HG03520 (cell line): ENCODE results near the gene PCDHGA9.
"Not testable (repeated sequence)": the region's sequence is repeated elsewhere in the genome, so short reads cannot be mapped to it uniquely, and the experiment has no call there.

Experiments used
- ATAC-seq: cut with Tn5 transposase; IDR thresholded peaks from one replicate; pipeline ENCODE4 v1.9.1; 2021; ENCODE audit warnings: mild to moderate bottlenecking, moderate library complexity; ENCODE audit not compliant: unreplicated experiment

PCDHGA9 gene

GRCh38 chr5:141383345-141383744 lies 19.2 kb upstream of the PCDHGA9 start:
- ATAC-seq: no peak

DNA sequence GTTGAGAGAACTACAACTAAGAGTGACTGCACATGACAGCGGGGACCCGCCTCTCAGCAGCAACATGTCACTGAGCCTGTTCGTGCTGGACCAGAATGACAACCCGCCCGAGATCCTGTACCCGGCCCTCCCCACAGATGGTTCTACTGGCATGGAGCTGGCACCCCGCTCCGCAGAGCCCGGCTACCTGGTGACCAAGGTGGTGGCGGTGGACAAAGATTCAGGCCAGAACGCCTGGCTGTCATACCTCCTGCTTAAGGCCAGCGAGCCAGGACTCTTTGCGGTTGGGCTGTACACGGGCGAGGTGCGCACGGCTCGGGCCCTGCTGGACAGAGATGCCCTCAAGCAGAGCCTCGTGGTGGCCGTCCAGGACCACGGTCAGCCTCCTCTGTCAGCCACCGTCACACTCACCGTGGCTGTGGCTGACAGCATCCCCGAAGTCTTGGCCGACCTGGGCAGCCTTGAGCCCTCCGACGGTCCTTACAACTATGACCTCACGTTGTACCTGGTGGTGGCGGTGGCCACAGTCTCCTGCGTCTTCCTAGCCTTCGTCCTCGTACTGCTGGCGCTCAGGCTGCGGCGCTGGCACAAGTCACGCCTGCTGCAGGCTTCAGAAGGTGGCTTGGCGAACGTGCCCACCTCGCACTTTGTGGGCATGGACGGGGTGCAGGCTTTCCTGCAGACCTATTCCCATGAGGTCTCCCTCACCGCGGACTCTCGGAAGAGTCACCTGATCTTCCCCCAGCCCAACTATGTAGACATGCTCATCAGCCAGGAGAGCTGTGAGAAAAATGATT lies 17.9 kb upstream of the PCDHGA9 start:
- no peak for ATAC-seq

GRCh38 chr5:141387557-141388311 lies 14.8 kb upstream of the PCDHGA9 start, which contains the start of gene PCDHGB4:
Gene PCDHGB4, plus strand, starts transcription at chr5:141387698. Its CDS starts 187 bp downstream, at chr5:141387885.
- peak; percentile 54 for ATAC-seq

DNA sequence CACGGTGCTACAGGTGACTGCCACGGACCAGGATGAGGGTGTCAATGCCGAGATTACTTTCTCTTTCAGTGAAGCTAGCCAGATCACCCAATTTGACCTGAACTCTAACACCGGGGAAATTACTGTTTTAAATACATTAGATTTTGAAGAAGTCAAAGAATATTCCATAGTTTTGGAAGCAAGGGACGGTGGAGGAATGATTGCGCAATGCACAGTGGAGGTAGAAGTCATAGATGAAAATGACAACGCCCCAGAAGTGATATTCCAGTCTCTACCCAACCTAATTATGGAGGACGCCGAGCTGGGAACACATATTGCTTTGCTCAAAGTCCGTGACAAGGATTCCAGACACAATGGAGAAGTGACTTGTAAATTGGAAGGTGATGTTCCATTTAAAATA lies 13.9 kb upstream of the PCDHGA9 start:
- no peak for ATAC-seq

- no peak for ATAC-seq
Measured at GRCh38 chr5:141389153-141390042, 13.2 kb upstream of the PCDHGA9 start.

GRCh38 chr5:141392429-141393198 lies 10.0 kb upstream of the PCDHGA9 start, which contains the start of gene PCDHGA8:
Gene PCDHGA8, plus strand, starts transcription at chr5:141392633. Its CDS starts 181 bp downstream, at chr5:141392814.
- no peak for ATAC-seq

DNA sequence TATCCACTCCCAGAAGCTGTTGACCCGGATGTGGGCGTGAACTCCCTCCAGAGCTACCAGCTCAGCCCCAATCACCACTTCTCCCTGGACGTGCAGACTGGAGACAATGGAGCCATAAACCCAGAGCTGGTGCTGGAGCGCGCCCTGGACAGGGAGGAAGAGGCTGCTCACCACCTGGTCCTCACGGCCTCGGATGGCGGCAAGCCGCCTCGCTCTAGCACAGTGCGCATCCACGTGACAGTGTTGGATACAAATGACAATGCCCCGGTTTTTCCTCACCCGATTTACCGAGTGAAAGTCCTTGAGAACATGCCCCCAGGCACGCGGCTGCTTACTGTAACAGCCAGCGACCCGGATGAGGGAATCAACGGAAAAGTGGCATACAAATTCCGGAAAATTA lies 9.3 kb upstream of the PCDHGA9 start:
- no peak for ATAC-seq

GRCh38 chr5:141394401-141395187 lies 8.0 kb upstream of the PCDHGA9 start:
- ATAC-seq: not testable (repeated sequence)

DNA sequence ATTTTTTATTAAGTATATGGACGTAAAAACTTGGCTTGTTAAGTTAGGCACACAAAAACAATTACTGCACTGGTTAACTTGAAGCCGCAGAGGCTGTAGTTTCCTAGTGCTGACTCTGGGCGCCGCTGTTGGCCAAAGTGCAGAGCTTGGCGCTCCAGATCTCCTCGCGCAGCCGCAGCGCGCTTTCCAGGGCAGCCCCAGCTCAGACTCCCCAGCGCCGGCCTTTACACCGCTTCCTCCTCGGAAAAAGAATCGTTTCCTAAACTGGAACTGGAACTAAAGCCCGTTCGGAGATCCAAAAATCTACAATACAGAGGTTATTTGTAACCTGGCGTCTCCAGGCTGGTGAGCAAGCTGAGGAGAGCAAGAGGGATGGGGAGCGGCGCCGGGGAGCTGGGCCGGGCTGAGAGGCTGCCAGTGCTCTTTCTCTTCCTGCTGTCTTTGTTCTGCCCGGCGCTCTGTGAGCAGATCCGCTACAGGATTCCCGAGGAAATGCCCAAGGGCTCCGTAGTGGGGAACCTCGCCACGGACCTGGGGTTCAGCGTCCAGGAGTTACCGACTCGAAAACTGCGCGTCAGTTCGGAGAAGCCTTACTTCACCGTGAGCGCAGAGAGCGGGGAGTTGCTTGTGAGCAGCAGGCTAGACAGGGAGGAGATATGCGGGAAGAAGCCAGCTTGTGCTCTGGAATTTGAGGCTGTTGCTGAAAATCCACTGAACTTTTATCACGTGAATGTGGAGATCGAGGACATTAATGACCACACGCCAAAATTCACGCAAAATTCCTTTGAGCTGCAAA lies 4.6 kb upstream of the PCDHGA9 start, which contains the start of gene PCDHGB5:
Gene PCDHGB5 (plus strand): TSS at position 192 of the 796 bp plus-strand sequence. CDS start 181 bp downstream, at position 373.
- ATAC-seq: peak; percentile 100

- ATAC-seq: no peak
Measured at GRCh38 chr5:141398608-141399007, 4.0 kb upstream of the PCDHGA9 start.

GRCh38 chr5:141399555-141400258 lies 2.9 kb upstream of the PCDHGA9 start:
- no peak for ATAC-seq

- no peak for ATAC-seq
Measured at GRCh38 chr5:141403387-141403786, 809 bp downstream of the PCDHGA9 start.

DNA sequence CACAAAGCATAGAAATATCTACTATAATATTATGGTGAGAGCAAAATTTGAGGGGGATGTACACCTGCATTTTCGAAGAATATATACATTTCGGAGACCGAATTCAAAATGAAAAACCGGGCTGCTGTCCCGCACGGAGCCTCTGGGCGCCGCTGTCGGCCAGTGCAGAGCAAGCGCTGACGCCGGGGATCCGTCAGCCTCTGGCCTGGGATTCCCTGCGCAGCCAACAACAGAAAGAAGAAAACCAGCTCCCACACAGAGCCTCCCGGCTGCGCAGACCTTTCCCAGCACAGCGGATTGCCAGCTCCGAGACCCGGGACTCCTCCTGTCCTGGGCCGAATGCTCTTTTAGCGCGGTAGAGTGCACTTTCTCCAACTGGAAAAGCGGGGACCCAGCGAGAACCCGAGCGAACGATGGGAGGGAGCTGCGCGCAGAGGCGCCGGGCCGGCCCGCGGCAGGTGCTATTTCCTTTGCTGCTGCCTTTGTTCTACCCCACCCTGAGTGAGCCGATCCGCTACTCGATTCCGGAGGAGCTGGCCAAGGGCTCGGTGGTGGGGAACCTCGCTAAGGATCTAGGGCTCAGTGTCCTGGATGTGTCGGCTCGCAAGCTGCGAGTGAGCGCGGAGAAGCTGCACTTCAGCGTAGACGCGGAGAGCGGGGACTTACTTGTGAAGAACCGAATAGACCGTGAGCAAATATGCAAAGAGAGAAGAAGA lies 5.4 kb downstream of the PCDHGA9 start, which contains the start of gene PCDHGB6:
Gene PCDHGB6 (plus strand): TSS at position 232 of the 716 bp plus-strand sequence. CDS start 182 bp downstream, at position 414.
- not testable (repeated sequence) for ATAC-seq

DNA sequence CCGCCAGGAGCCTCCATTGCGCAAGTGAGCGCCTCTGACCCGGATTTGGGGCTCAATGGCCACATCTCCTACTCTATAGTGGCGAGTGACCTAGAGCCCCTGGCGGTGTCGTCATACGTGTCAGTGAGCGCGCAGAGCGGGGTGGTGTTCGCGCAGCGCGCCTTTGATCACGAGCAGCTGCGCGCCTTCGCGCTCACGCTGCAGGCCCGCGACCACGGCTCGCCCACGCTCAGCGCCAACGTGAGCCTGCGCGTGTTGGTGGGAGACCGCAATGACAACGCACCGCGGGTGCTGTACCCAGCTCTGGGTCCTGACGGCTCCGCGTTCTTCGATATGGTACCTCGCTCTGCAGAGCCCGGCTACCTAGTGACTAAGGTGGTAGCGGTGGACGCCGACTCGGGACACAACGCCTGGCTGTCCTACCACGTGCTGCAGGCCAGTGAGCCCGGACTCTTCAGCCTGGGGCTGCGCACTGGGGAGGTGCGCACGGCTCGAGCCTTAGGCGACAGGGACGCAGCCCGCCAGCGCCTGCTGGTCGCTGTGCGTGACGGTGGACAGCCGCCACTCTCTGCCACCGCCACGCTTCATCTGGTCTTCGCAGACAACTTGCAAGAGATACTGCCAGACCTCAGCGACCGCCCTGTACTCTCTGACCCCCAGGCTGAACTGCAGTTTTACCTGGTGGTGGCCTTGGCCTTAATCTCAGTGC lies 7.2 kb downstream of the PCDHGA9 start:
- no peak for ATAC-seq

DNA sequence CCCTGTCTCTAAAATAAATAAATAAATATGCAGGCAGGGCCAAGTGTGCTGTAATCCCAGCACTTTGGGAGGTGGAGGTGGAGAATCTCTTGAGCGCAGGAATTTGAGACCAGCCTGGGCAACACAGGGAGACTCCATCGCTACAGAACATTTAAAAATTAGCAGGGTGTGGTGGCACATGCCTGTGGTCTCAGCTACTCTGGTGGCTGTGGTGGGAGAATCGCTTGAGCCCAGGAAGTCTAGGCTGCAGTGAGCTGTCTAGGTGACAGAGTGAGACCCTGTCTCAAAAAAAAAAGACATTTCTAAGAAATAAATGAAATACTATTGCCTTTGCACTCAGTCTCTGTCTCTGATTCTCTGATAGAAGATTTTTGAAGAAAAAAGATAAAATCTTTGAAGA lies 9.0 kb downstream of the PCDHGA9 start:
- no peak for ATAC-seq

GRCh38 chr5:141412854-141413539 lies 10.4 kb downstream of the PCDHGA9 start, which contains the start of gene PCDHGA10:
Gene PCDHGA10, plus strand, starts transcription at chr5:141412987. Its CDS starts 189 bp downstream, at chr5:141413176.
- ATAC-seq: peak; percentile 76
